HG02571 (cell line): ENCODE data around the gene RRM2.
"Not testable (repeated sequence)": the region's sequence is repeated elsewhere in the genome, so short reads cannot be mapped to it uniquely, and the experiment has no call there.

Experiments
- ATAC-seq: cut with Tn5 transposase; IDR thresholded peaks from one replicate; pipeline ENCODE4 v1.9.1; 2021; ENCODE audit warnings: mild to moderate bottlenecking, moderate library complexity; ENCODE audit not compliant: unreplicated experiment

The RRM2 gene

DNA sequence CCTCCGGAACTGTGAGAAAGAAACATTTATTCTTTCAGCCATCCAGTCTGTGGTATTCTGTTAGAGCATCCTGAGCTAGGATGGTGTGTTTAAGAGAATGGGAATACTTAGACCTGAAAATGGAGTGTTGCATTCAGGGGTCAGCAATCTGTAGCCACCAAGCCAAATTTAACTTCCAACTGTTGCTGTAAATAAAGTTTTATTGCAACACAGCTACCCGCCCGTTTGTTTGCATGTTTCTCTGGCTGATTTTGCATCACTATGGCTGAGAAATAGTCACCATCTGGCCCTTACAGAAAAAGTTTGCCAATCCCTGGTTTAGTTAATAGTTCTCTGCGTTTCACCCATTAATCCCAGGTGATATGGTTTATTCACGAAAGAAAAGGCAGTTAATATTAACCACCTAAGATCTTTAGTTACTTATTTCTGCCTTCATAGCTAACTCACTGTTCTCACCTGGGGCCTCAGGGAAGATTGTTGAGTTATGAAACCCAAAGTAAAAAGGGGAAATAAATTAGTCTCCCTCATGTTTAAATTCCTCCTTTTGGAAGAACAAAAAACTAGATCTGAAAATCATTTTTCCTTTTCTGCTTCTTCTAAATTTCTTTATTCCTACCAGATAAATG, 32.9 kb upstream of the RRM2 start:
- no peak for ATAC-seq

DNA sequence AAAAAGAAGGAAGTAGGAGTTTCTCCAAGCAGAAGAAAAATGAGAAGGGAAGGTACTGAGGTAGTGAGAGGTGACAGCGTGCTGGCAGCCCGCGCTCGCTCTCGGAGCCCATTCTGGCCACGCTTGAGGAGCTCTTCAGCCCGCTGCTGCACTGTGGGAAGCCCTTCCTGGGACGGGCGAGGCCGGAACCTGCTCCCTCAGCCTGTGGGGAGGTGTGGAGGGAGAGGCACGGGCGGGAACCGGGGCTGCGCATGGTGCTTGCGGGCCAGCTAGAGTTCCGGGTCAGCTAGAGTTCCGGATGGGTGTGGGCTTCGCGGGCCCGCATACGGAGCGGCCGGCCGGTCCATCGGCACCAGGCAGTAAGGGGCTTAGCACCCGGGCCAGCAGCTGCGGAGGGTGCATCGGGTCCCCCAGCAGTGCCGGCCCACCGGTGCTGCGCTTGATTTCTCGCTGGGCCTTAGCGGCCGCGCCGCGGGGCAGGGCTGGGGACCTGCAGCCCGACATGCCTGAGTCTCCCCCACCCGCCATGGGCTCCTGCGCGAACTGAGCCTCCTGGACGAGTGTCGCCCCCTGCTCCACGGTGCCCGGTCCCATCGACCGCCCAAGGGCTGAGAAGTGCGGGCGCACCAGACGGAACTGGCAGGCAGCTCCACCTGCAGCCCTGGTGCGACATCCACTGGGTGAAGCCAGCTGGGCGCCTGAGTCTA, 31.2 kb upstream of the RRM2 start:
- no peak for ATAC-seq

DNA sequence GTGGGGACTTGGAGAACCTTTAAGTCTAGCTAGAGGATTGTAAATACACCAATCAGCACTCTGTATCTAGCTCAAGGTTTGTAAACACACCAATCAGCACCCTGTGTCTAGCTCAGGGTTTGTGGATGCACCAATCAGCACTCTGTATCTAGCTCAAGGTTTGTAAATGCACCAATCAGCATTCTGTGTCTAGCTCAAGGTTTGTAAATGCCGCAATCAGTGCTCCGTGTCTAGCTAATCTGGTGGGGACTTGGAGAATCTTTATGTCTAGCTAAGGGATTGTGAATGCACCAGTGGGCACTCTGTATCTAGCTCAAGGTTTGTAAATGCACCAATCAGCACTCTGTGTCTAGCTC, 30.7 kb upstream of the RRM2 start:
- ATAC-seq, result not testable (repeated sequence)

GRCh38 chr2:10094271-10094814, 28.2 kb upstream of the RRM2 start:
- no peak for ATAC-seq

DNA sequence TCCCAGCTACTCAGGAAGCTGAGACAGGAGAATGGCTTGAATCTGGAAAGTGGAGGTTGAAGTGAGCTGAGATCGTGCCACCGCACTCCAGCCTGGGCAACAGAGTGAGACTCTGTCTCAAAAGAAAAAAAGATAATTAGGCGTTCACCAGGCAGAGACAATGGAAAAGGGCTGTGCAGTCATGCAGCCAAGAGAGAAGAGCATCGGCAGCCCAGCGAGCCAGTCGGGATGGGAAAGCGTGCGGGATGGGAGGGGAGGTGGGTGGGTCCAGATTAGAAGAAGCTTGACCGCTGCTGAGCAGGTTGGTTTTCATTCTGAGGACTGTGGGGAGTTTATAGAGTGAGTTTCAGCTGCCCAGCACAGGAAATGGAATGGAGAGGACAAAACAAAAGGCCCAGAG, 27.4 kb upstream of the RRM2 start:
- ATAC-seq, result no peak

GRCh38 chr2:10096641-10097040, 25.9 kb upstream of the RRM2 start:
- no peak for ATAC-seq

- ATAC-seq, result peak; percentile 71
Observed at GRCh38 chr2:10097352-10098148, 25.0 kb upstream of the RRM2 start.

DNA sequence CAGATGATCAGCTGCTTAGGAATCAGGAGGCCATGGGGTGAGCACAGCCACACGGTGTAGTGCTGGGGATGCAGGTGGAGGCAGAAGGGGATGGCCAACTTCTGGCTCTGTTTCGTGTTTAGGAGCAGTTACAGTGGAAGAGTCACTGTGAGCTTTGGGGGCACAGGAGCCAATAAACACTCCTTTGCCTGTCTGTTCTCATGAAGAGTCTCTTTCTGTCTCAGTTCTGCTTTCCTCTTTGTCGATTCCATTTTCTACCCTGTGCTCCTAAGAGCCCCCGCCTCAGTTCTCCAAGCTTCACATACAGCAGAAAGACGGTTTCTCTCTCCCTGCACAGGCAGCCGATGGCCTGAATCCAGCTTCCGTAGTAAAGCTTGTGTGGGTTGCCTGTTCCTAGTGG, 21.0 kb upstream of the RRM2 start:
- ATAC-seq, result no peak

- ATAC-seq, result no peak
Observed at GRCh38 chr2:10103179-10103578, 19.4 kb upstream of the RRM2 start.

DNA sequence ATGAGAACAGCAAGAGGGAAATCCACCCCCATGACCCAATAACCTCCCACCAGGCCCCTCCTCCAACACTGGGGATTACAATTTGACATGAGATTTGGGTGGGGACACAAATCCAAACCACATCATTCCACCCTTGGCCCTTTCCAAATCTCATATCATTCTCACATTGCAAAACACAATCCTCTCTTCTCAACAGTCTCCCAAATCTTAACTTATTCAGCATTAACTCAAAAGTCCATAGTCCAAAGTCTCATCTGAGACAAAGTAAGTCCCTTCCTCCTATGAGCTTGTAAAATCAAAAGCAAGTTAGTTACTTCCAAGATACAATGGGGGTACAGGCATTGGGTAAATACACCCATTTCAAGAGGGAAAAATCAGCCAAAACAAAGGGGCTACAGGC, 17.6 kb upstream of the RRM2 start:
- ATAC-seq, result not testable (repeated sequence)

- no peak for ATAC-seq
Observed at GRCh38 chr2:10109311-10109710, 13.2 kb upstream of the RRM2 start.

DNA sequence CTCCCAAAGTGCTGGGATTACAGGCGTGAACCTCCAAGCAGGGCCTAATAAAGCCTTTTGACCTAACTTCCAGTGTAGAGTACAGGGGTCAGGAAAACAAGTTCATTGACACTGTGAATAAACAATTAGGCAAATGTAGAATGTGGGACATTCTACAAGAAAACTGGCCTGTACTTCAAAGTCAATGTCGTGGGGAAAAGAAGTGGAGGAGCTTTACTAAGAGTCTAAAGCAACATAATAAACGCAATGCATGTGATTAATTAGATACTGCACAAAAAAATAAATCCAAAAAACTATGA, 3.6 kb upstream of the RRM2 start:
- ATAC-seq, result no peak

- ATAC-seq, result no peak
Observed at GRCh38 chr2:10119601-10120157, 2.9 kb upstream of the RRM2 start.

DNA sequence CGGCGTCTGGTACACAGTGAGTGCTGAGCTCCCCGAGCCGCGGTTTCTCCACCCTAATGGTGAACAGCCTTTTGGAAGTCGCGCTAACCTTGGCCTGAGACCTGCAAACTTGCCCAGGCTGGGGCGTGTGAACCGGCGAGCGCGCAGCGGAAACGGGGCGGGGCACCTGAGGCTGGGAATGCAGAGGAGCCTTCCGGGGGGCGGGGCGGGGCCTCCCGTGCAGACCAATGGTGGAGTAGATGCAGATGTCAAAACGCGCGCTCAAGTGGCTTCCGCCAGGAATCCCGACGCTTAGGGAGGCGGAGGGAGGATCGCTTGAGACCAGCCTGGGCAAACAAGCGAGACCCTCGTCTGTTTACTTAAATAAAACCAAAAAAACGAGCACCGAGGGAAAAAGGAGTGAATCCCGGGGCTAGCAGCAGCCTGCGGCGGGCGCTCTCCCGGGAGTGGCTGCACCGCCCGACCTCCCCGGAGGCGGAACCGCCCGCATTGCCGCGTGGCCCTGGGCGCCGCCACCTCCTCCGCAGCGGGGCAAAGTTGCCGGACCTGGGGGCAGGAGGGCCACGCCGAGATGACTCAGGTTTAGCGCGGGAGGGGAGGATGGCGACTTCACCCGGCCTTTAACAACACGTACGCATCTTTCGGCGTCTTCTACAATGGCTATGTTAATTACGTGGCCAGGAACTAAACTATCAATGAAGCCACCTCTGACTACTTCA, 2.2 kb upstream of the RRM2 start:
- peak; percentile 62 for ATAC-seq

- ATAC-seq, result no peak
Observed at GRCh38 chr2:10120877-10121574, 1.5 kb upstream of the RRM2 start.

DNA sequence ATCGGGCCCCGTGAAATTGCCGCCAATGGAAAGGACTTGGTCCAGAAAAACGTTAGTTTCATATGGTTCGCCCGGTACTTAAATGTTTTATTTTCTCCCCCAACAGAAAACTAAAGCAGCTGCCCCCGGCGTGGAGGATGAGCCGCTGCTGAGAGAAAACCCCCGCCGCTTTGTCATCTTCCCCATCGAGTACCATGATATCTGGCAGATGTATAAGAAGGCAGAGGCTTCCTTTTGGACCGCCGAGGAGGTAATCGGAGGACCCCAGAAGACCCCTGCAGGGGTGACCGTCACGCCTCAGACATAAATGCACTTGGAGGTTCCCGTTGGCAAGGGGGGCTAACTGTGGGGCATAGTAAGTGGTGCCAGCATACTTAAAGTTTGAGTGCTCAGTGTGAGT, 742 bp downstream of the RRM2 start:
- ATAC-seq, result no peak

DNA sequence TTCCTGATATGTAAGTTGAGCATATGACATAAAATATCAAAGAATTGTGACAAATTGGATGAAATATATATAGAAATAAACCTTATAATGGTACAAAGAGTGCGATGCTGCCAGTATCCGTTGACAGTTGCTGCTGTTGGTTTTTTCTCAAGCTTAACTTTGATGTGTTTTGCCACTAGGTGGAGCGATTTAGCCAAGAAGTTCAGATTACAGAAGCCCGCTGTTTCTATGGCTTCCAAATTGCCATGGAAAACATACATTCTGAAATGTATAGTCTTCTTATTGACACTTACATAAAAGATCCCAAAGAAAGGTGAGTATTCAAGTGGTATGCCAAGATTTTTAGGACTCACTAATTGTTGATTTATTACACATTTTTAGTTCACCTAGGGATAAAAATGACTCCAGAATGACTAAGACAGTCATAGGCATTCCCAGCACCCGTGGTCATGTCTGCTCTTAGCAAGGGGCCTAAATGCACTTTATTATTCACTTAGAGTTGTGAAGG, 2.1 kb downstream of the RRM2 start:
- no peak for ATAC-seq

DNA sequence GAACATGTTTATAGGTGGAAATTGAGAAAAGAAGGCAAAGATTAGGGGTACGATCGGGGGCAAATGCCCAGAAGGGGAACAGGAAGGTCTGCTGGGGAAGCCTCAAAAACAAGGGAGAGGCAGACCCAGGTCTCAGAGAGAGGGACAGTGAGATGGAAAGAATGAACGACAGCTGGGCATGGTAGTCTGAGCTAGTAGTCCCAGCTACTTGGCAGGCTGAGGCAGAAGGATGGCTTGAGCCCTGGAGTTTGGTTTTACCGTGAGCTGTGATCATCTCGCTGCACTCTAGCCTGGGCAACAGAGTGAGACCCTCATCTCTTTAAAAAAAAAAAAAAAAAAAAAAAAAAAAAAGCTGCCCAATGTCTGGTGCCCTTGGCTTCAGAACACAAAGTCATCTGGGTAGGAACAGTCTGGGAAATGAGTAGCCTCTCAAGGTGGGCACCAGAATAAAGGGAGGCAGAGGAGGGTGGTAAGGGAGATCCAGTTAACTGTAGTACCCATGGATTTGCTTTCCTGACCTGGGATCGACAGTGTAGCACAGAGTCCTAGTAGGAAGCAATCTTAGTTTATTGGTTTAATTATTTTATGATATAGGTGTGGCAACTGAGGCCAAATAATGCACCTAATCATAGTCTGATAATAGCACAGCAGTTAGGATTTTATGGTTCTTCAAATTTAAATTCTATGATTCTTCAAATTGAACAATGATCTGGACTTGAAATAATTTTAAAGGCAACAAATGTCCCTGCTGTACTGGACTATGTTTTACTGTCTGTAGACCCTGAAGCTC, 3.5 kb downstream of the RRM2 start:
- no peak for ATAC-seq

- ATAC-seq, result no peak
Observed at GRCh38 chr2:10126632-10127026, 4.1 kb downstream of the RRM2 start.

- no peak for ATAC-seq
Observed at GRCh38 chr2:10128420-10128819, 5.9 kb downstream of the RRM2 start.
